Measurements from ENCODE around the gene KCNG4.

KCNG4 gene

GRCh38 chr16:84181144-84181915 is 58.5 kb downstream of the KCNG4 start:
- DNase-seq: no peak

- DNase-seq: no peak
These were observed 59.2 kb downstream of the KCNG4 start for GRCh38 chr16:84180519-84181140.

- no peak for DNase-seq
These were observed 60.0 kb downstream of the KCNG4 start for GRCh38 chr16:84179612-84180320.

- no peak for DNase-seq
These were observed 60.8 kb downstream of the KCNG4 start for GRCh38 chr16:84178892-84179611.

GRCh38 chr16:84178146-84178765 is 61.6 kb downstream of the KCNG4 start:
- DNase-seq: no peak

- no peak for DNase-seq
These were observed 62.1 kb downstream of the KCNG4 start for GRCh38 chr16:84177741-84178073.

GRCh38 chr16:84176192-84177053 is 63.4 kb downstream of the KCNG4 start:
- DNase-seq: no peak

GRCh38 chr16:84175350-84176081 is 64.3 kb downstream of the KCNG4 start:
- peak; percentile 60 for DNase-seq

- no peak for DNase-seq
These were observed 65.4 kb downstream of the KCNG4 start for GRCh38 chr16:84174396-84174795.

GRCh38 chr16:84169765-84170310 is 70.0 kb downstream of the KCNG4 start:
- DNase-seq: no peak
